H9 (cell line): ENCODE results near the gene MUSK. TPM values are rescaled to one million over a fixed set of nuclear protein-coding genes. Genes with fewer than 3 reads are reported as not detected.

Source experiments
- DNase-seq: peaks from one replicate; pipeline ENCODE4 v3.0.0-alpha.2; 2017
- H2AFZ ChIP-seq: one replicate; pipeline ENCODE4 v1.6.1; 2013; ENCODE audit warnings: mild to moderate bottlenecking, low read length, control low read depth, moderate library complexity
- H2AK5ac ChIP-seq: 2 replicates; pipeline ENCODE4 v1.6.1; 2013; ENCODE audit warnings: low read length, control low read depth, mixed read lengths; ENCODE audit not compliant: insufficient read length
- H2BK120ac ChIP-seq: one replicate; pipeline ENCODE4 v1.6.1; 2013; ENCODE audit warnings: low read depth, mild to moderate bottlenecking, low read length, control low read depth, inconsistent platforms; ENCODE audit not compliant: poor library complexity, severe bottlenecking
- H2BK12ac ChIP-seq: 2 replicates; pipeline ENCODE4 v1.6.1; 2013; ENCODE audit warnings: low read length, control low read depth, mixed read lengths, low read depth; ENCODE audit not compliant: insufficient read length
- H2BK15ac ChIP-seq: 2 replicates; pipeline ENCODE4 v1.6.1; 2013; ENCODE audit warnings: low read depth, low read length, control low read depth
- H2BK20ac ChIP-seq: one replicate; pipeline ENCODE4 v1.6.1; 2013; ENCODE audit warnings: low read depth, mild to moderate bottlenecking, low read length, control low read depth, inconsistent platforms; ENCODE audit not compliant: poor library complexity, severe bottlenecking
- H2BK5ac ChIP-seq: 2 replicates; pipeline ENCODE4 v1.6.1; 2013; ENCODE audit warnings: low read length, control low read depth, mixed read lengths; ENCODE audit not compliant: insufficient read length
- H3K14ac ChIP-seq: 2 replicates; pipeline ENCODE4 v1.6.1; 2013; ENCODE audit warnings: low read length, control low read depth; ENCODE audit not compliant: insufficient read depth
- H3K18ac ChIP-seq: 2 replicates; pipeline ENCODE4 v1.6.1; 2013; ENCODE audit warnings: low read depth, mild to moderate bottlenecking, mixed read lengths, low read length, control low read depth; ENCODE audit not compliant: insufficient read length
- H3K23ac ChIP-seq: 2 replicates; pipeline ENCODE4 v1.6.1; 2013; ENCODE audit warnings: low read length, control low read depth, mixed read lengths, low read depth; ENCODE audit not compliant: insufficient read length
- H3K23me2 ChIP-seq: 2 replicates; pipeline ENCODE4 v1.6.1; 2013; ENCODE audit warnings: low read depth, mild to moderate bottlenecking, mixed read lengths, low read length, control low read depth; ENCODE audit not compliant: insufficient read length, poor library complexity, severe bottlenecking
- H3K27ac ChIP-seq: 2 replicates; pipeline ENCODE4 v1.5.1; 2013; ENCODE audit warnings: low read length, control low read depth, mixed read lengths, low read depth; ENCODE audit not compliant: insufficient read length
- H3K27me3 ChIP-seq: 2 replicates; pipeline ENCODE4 v1.6.1; 2013; ENCODE audit warnings: low read length, control low read depth, inconsistent platforms; ENCODE audit not compliant: insufficient read depth
- H3K4ac ChIP-seq: 2 replicates; pipeline ENCODE4 v1.6.1; 2013; ENCODE audit warnings: low read depth, mild to moderate bottlenecking, control low read depth, inconsistent platforms, low read length, moderate library complexity
- H3K4me1 ChIP-seq: 2 replicates; pipeline ENCODE4 v1.6.1; 2013; ENCODE audit warnings: low read length, control low read depth, inconsistent platforms; ENCODE audit not compliant: insufficient read depth
- H3K4me2 ChIP-seq: 2 replicates; pipeline ENCODE4 v1.6.1; 2013; ENCODE audit warnings: low read length, control low read depth, mixed read lengths; ENCODE audit not compliant: insufficient read length, insufficient read depth
- H3K56ac ChIP-seq: 2 replicates; pipeline ENCODE4 v1.6.1; 2013; ENCODE audit warnings: low read depth, mild to moderate bottlenecking, mixed read lengths, low read length, control low read depth; ENCODE audit not compliant: insufficient read length
- H3K79me1 ChIP-seq: 2 replicates; pipeline ENCODE4 v1.6.1; 2013; ENCODE audit warnings: low read depth, mild to moderate bottlenecking, moderate library complexity, low read length, control low read depth, inconsistent platforms; ENCODE audit not compliant: insufficient read depth, poor library complexity, severe bottlenecking
- H3K79me2 ChIP-seq: 2 replicates; pipeline ENCODE4 v1.6.1; 2013; ENCODE audit warnings: low read length, control low read depth, inconsistent platforms; ENCODE audit not compliant: insufficient read depth
- H3K9ac ChIP-seq: 2 replicates; pipeline ENCODE4 v1.6.1; 2013; ENCODE audit warnings: low read length, control low read depth, mixed read lengths; ENCODE audit not compliant: insufficient read length; ENCODE audit errors: extremely low read depth
- H3K9me3 ChIP-seq: one replicate; pipeline ENCODE4 v1.6.1; 2013; ENCODE audit warnings: low read depth, low read length, inconsistent platforms; ENCODE audit not compliant: control insufficient read depth
- H3T11ph ChIP-seq: one replicate; pipeline ENCODE4 v1.6.1; 2013; ENCODE audit warnings: mild to moderate bottlenecking, low read length, control low read depth, inconsistent platforms
- H4K20me1 ChIP-seq: one replicate; pipeline ENCODE4 v1.6.1; 2013; ENCODE audit not compliant: control insufficient read depth, insufficient read length, insufficient read depth
- H4K5ac ChIP-seq: 2 replicates; pipeline ENCODE4 v1.6.1; 2013; ENCODE audit warnings: low read depth, mild to moderate bottlenecking, mixed read lengths, low read length, control low read depth; ENCODE audit not compliant: insufficient read length
- H4K8ac ChIP-seq: replicated peaks from 2 replicates; pipeline ENCODE4 v1.6.1; 2013; ENCODE audit warnings: low read length, control low read depth, mixed read lengths, low read depth; ENCODE audit not compliant: insufficient read length
- H4K91ac ChIP-seq: 2 replicates; pipeline ENCODE4 v1.6.1; 2013; ENCODE audit warnings: low read depth, mild to moderate bottlenecking, moderate library complexity, mixed read lengths, low read length, control low read depth; ENCODE audit not compliant: insufficient read length
- H3K27ac Mint-ChIP-seq, 3 experiments: 2 replicates in 2 of 3; 3 replicates in 1 of 3; pipeline ENCODE4 v1.8.0; 2020 to 2021; ENCODE audit warnings: mixed read lengths in 3 of 3, mild to moderate bottlenecking in 1 of 3, moderate library complexity in 1 of 3
- H3K27me3 Mint-ChIP-seq: 2 replicates; pipeline ENCODE4 v1.8.0; 2021; ENCODE audit warnings: low read depth, mild to moderate bottlenecking, moderate library complexity, mixed read lengths
- H3K36me3 Mint-ChIP-seq, 3 experiments: 2 replicates in 2 of 3; 3 replicates in 1 of 3; pipeline ENCODE4 v1.8.0; 2020 to 2021; ENCODE audit warnings: low read depth in 3 of 3, mixed read lengths in 3 of 3; ENCODE audit not compliant: insufficient read depth in 1 of 3
- H3K4me1 Mint-ChIP-seq, 2 experiments: 2 replicates each; pipeline ENCODE4 v1.8.0; 2020; ENCODE audit warnings: mixed read lengths in 2 of 2
- H3K4me3 Mint-ChIP-seq, 2 experiments: 2 replicates in 1 of 2; 3 replicates in 1 of 2; pipeline ENCODE4 v1.8.0; 2020 to 2021; ENCODE audit warnings: mild to moderate bottlenecking in 2 of 2, mixed read lengths in 2 of 2, moderate library complexity in 1 of 2
- H3K9me3 Mint-ChIP-seq, 2 experiments: 2 replicates in 1 of 2; 3 replicates in 1 of 2; pipeline ENCODE4 v1.8.0; 2020; ENCODE audit warnings: mild to moderate bottlenecking in 2 of 2, mixed read lengths in 2 of 2, moderate library complexity in 1 of 2
- CTCF ChIP-seq: fragments of 200-600 bp; sonication (generic); conservative IDR thresholded peaks from 3 replicates; pipeline ENCODE4 v1.8.0; 2021; ENCODE audit warnings: antibody characterized with exemption, mild to moderate bottlenecking
- WGBS: extraction: QIAGEN DNeasy Blood & Tissue Kit; methylation state at CpG from one replicate; pipeline ENCODE4 v1.1.7; 2013; ENCODE audit warnings: missing lambda C conversion rate, low lambda C conversion rate, mixed read lengths; ENCODE audit not compliant: insufficient read length; ENCODE audit errors: extremely low coverage; 5-methylcytosine and 5-hydroxymethylcytosine counted together
- total RNA-seq: library from RNA; stranded (reverse); gene quantifications from 2 replicates; pipeline ENCODE4 v1.2.1, GENCODE V29; 2021

The MUSK gene
- total RNA-seq, 1 experiment from 2014 or later, result not detected

- H2AK5ac ChIP-seq, result no peak overlapping the region
- DNase-seq, result no peak
- H2BK120ac ChIP-seq, result no peak overlapping the region
- no peak overlapping the region for H3K4ac ChIP-seq
- H3K23ac ChIP-seq, result no peak overlapping the region
- no peaks in the 10 kb centered on the region for H3K9me3 ChIP-seq
- peak overlapping the region in 1 of 3 experiments; percentile 57; a peak in 1 of 7 replicates for H3K27ac Mint-ChIP-seq
- H3K18ac ChIP-seq, result no peak overlapping the region
- H3K27me3 ChIP-seq, result no peaks in the 10 kb centered on the region
- no peak overlapping the region for H3K9ac ChIP-seq
- no peaks in the 10 kb centered on the region for H3K4me1 Mint-ChIP-seq
- H3K27ac ChIP-seq, result no peak overlapping the region
- no peak overlapping the region for H3K14ac ChIP-seq
- H2BK20ac ChIP-seq, result no peak overlapping the region
- H3K4me2 ChIP-seq, result no peak overlapping the region
- H4K20me1 ChIP-seq, result no peaks in the 10 kb centered on the region
- no peaks in the 10 kb centered on the region; a peak in 1 of 7 replicates for H3K36me3 Mint-ChIP-seq
- no peak overlapping the region for H3T11ph ChIP-seq
- H3K4me3 Mint-ChIP-seq, result no peak overlapping the region
- no peak overlapping the region for H2AFZ ChIP-seq
- H4K5ac ChIP-seq, result no peak overlapping the region
- H3K27me3 Mint-ChIP-seq, result no peaks in the 10 kb centered on the region
- H3K9me3 Mint-ChIP-seq, result peaks cover 0 to 2% of the 10 kb centered on the region in 2 experiments; a peak in 2 of 5 replicates
- H4K91ac ChIP-seq, result no peak overlapping the region
- no peaks in the 10 kb centered on the region for H3K79me2 ChIP-seq
- no peak for TF ChIP-seq CTCF
- H2BK15ac ChIP-seq, result no peak overlapping the region
- no peaks in the 10 kb centered on the region for H3K4me1 ChIP-seq
- no peak overlapping the region for H2BK12ac ChIP-seq
- no peak overlapping the region for H3K56ac ChIP-seq
- H4K8ac ChIP-seq, result no peak overlapping the region
- H3K79me1 ChIP-seq, result no peaks in the 10 kb centered on the region
- no peak overlapping the region for H2BK5ac ChIP-seq
- no peaks in the 10 kb centered on the region for H3K23me2 ChIP-seq
- no CpG with 5 or more reads among the region's 1 CpG for WGBS
Observed at GRCh38 chr9:110820381-110820780, 151.8 kb downstream of the MUSK start.
